GM13976 (cell line): ENCODE measurements around the gene PIGC.

Experiments
- DNase-seq: peaks from one replicate; pipeline ENCODE4 v3.0.0; 2012; ENCODE audit warnings: low spot score
- CTCF ChIP-seq: IDR thresholded peaks from 2 replicates; pipeline ENCODE4 v1.5.1; 2012; ENCODE audit warnings: borderline replicate concordance, mild to moderate bottlenecking; ENCODE audit not compliant: insufficient read depth; ENCODE audit errors: extremely low read depth, missing control alignments, control extremely low read depth
- in situ Hi-C: fragments of 300-500 bp; cut with MboI; formaldehyde crosslinking; loops from one replicate; pipeline ENCODE4 v1.12.0; 2022; ENCODE audit warnings: low sequenced_read_pairs, mixed read lengths, inconsistent platforms; ENCODE audit not compliant: unreplicated experiment

The PIGC gene

GRCh38 chr1:172485626-172486025 lies 41.8 kb upstream of the PIGC start:
- TF ChIP-seq CTCF, result no peak
- in situ Hi-C loops, result no loop called here
- DNase-seq, result no peak

- no peak for TF ChIP-seq CTCF
Measured at GRCh38 chr1:172484252-172484651, 40.4 kb upstream of the PIGC start.

GRCh38 chr1:172483448-172483847 lies 39.6 kb upstream of the PIGC start:
- in situ Hi-C loops, result no loop called here
- no peak for TF ChIP-seq CTCF

More at GRCh38 chr1:172484252-172484651, 40.4 kb upstream of the PIGC start:
- in situ Hi-C loops, result no loop called here
- no peak for DNase-seq

GRCh38 chr1:172482044-172482443 lies 38.2 kb upstream of the PIGC start:
- TF ChIP-seq CTCF, result no peak
- in situ Hi-C loops, result no loop called here
- no peak for DNase-seq

More at GRCh38 chr1:172483448-172483847, 39.6 kb upstream of the PIGC start:
- no peak for DNase-seq

- DNase-seq, result no peak
- in situ Hi-C loops, result no loop called here
- TF ChIP-seq CTCF, result no peak
Measured at GRCh38 chr1:172480431-172480830, 36.6 kb upstream of the PIGC start.

- in situ Hi-C loops, result no loop called here
- no peak for DNase-seq
- TF ChIP-seq CTCF, result no peak
Measured at GRCh38 chr1:172478485-172478884, 34.6 kb upstream of the PIGC start.

- in situ Hi-C loops, result no loop called here
- no peak for TF ChIP-seq CTCF
- DNase-seq, result no peak
Measured at GRCh38 chr1:172477741-172478140, 33.9 kb upstream of the PIGC start.
